Anterior cingulate cortex (tissue), 58 donors: ENCODE data around the gene INPP4B.
A peak's percentile ranks its signal among the peaks of the same experiment; 100 is the strongest.
"Not testable (repeated sequence)": the region's sequence is repeated elsewhere in the genome, so short reads cannot be mapped to it uniquely, and the experiment has no call there.

ENCODE experiments used
- DNase-seq, 58 donors: peaks; one replicate each; lab custom pipeline; 2025; lab: John Stamatoyannopoulos, UW

INPP4B gene

GRCh38 chr4:142554412-142554811 is 291.7 kb downstream of the INPP4B start:
- DNase-seq = no peak

GRCh38 chr4:142551517-142552305 is 294.4 kb downstream of the INPP4B start:
- no peak for DNase-seq

GRCh38 chr4:142550965-142551364 is 295.1 kb downstream of the INPP4B start:
- DNase-seq = no peak

GRCh38 chr4:142549726-142550463 is 296.2 kb downstream of the INPP4B start:
- DNase-seq = no peak

- no peak for DNase-seq
These were observed 296.9 kb downstream of the INPP4B start for GRCh38 chr4:142549248-142549647.

- DNase-seq = no peak
These were observed 297.6 kb downstream of the INPP4B start for GRCh38 chr4:142548491-142548890.

GRCh38 chr4:142547974-142548373 is 298.1 kb downstream of the INPP4B start:
- DNase-seq = peak in 1 of 58 donors; percentile 2

GRCh38 chr4:142544594-142544993 is 301.5 kb downstream of the INPP4B start:
- no peak for DNase-seq

- no peak for DNase-seq
These were observed 302.1 kb downstream of the INPP4B start for GRCh38 chr4:142544039-142544438.

GRCh38 chr4:142540483-142540804 is 305.7 kb downstream of the INPP4B start:
- DNase-seq = no peak

GRCh38 chr4:142539796-142540482 is 306.2 kb downstream of the INPP4B start:
- no peak for DNase-seq

GRCh38 chr4:142535009-142535408 is 311.1 kb downstream of the INPP4B start:
- DNase-seq = no peak

GRCh38 chr4:142532054-142532453 is 314.0 kb downstream of the INPP4B start:
- DNase-seq = no peak

GRCh38 chr4:142530728-142531127 is 315.4 kb downstream of the INPP4B start:
- no peak for DNase-seq

GRCh38 chr4:142528433-142528832 is 317.7 kb downstream of the INPP4B start:
- DNase-seq = no peak

GRCh38 chr4:142523111-142523510 is 323.0 kb downstream of the INPP4B start:
- no peak for DNase-seq

GRCh38 chr4:142519342-142519741 is 326.8 kb downstream of the INPP4B start:
- DNase-seq = no peak

GRCh38 chr4:142516686-142517526 is 329.2 kb downstream of the INPP4B start:
- DNase-seq = no peak

GRCh38 chr4:142512161-142512560 is 333.9 kb downstream of the INPP4B start:
- no peak for DNase-seq

GRCh38 chr4:142509881-142510280 is 336.2 kb downstream of the INPP4B start:
- DNase-seq = no peak

GRCh38 chr4:142509381-142509780 is 336.7 kb downstream of the INPP4B start:
- not testable (repeated sequence) for DNase-seq
